Endodermal cell (in vitro differentiated cells): ENCODE data around the gene FBXL16. TPM values are rescaled to one million over a fixed set of nuclear protein-coding genes. Genes with fewer than 3 reads are reported as not detected.
"Not testable (repeated sequence)": the region's sequence is repeated elsewhere in the genome, so short reads cannot be mapped to it uniquely, and the experiment has no call there.

ENCODE experiments used
- DNase-seq: peaks from one replicate; pipeline ENCODE4 v3.0.0-alpha.2; 2017
- H3K27ac ChIP-seq: 2 replicates; pipeline ENCODE4 v1.5.1; 2013; ENCODE audit warnings: mild to moderate bottlenecking, low read depth, low read length, moderate library complexity
- H3K27me3 ChIP-seq: 2 replicates; pipeline ENCODE4 v1.6.1; 2013; ENCODE audit warnings: mild to moderate bottlenecking, low read length, moderate library complexity; ENCODE audit not compliant: insufficient read depth, control insufficient read depth, poor library complexity, severe bottlenecking
- H3K36me3 ChIP-seq: 2 replicates; pipeline ENCODE4 v1.7.0; 2013; ENCODE audit warnings: mild to moderate bottlenecking, low read length, moderate library complexity; ENCODE audit not compliant: control insufficient read depth, insufficient read depth
- H3K4me1 ChIP-seq: one replicate; pipeline ENCODE4 v1.7.0; 2013; ENCODE audit warnings: low read length; ENCODE audit not compliant: control insufficient read depth, insufficient read depth
- H3K4me3 ChIP-seq: 2 replicates; pipeline ENCODE4 v1.5.1; 2013; ENCODE audit warnings: mild to moderate bottlenecking, low read length, moderate library complexity
- H3K9ac ChIP-seq: 2 replicates; pipeline ENCODE4 v1.6.1; 2013; ENCODE audit warnings: mild to moderate bottlenecking, low read length, moderate library complexity; ENCODE audit not compliant: poor library complexity, severe bottlenecking; ENCODE audit errors: extremely low read depth
- H3K9me3 ChIP-seq: 2 replicates; pipeline ENCODE4 v1.6.1; 2013; ENCODE audit warnings: mild to moderate bottlenecking, low read length, moderate library complexity; ENCODE audit not compliant: control insufficient read depth
- H3K27ac Mint-ChIP-seq: 2 replicates; pipeline ENCODE4 v1.8.0; 2020; ENCODE audit warnings: mixed read lengths
- H3K27me3 Mint-ChIP-seq: 2 replicates; pipeline ENCODE4 v1.8.0; 2021; ENCODE audit warnings: mild to moderate bottlenecking, mixed read lengths; ENCODE audit not compliant: insufficient read depth
- H3K36me3 Mint-ChIP-seq: 2 replicates; pipeline ENCODE4 v1.8.0; 2020; ENCODE audit warnings: low read depth, mixed read lengths
- H3K4me1 Mint-ChIP-seq: 2 replicates; pipeline ENCODE4 v1.8.0; 2020; ENCODE audit warnings: mixed read lengths
- H3K4me3 Mint-ChIP-seq: 2 replicates; pipeline ENCODE4 v1.8.0; 2020; ENCODE audit warnings: mild to moderate bottlenecking, moderate library complexity, mixed read lengths
- H3K9me3 Mint-ChIP-seq: 2 replicates; pipeline ENCODE4 v1.8.0; 2020; ENCODE audit warnings: mild to moderate bottlenecking, mixed read lengths
- WGBS, 2 experiments: methylation state at CpG; one replicate each; pipeline versions ENCODE4 v1.1.5 to v1.1.7; 2013; ENCODE audit warnings: missing lambda C conversion rate in 2 of 2, mixed read lengths in 1 of 2; ENCODE audit not compliant: insufficient coverage in 1 of 2, insufficient read length in 1 of 2; 5-methylcytosine and 5-hydroxymethylcytosine counted together
- total RNA-seq, 2 donors: library from RNA; stranded (reverse); fragmentation: NEBNext Ultra II Directional in 1 of 2; extraction: Animal tissue kit (Norgen Biotek cat#: 25700) in 1 of 2; gene quantifications; 2 replicates in 1 of 2; 3 replicates in 1 of 2; pipeline ENCODE4 v1.2.1, GENCODE V29; 2021
- TF ChIP-seq, protein P1 (sequence below): fragments of 200-600 bp; sonication (generic); conservative IDR thresholded peaks from 2 replicates; pipeline ENCODE4 v1.5.0; 2021; ENCODE audit warnings: antibody characterized with exemption, mild to moderate bottlenecking

The FBXL16 gene
- total RNA-seq, 2 donors from 2014 or later: 0.38 to 2.2 TPM

DNA sequence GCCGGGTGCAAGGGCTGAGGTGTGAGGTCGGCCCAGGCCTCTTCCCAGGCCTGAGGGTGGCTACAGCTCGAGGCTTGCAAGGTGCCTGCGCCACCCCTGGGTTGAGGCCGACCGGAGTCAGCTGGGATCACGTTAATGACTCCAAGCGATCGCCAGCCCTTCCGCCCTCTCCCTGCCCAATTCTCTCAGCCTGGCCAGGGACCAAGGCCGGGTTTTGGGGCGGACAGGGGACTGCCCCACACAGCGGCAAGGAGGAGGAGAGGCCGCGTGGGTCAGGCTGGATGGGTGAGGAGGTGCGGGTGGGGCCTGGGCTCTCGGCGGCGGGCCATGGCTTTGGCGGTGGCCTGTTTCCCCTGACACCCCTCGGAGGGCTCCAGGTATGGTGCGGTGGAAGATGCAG lies 12.2 kb downstream of the FBXL16 start:
- H3K9me3 Mint-ChIP-seq: no peaks in the 10 kb centered on the region
- H3K27me3 Mint-ChIP-seq: peaks cover 73% of the 10 kb centered on the region
- peaks cover 75% of the 10 kb centered on the region for H3K27me3 ChIP-seq
- no peaks in the 10 kb centered on the region for H3K36me3 ChIP-seq
- no peak overlapping the region for H3K27ac ChIP-seq
- 41 to 49% methylated on average over 12 to 22 of the region's 22 CpGs for WGBS, 2 experiments
- peaks cover 5% of the 10 kb centered on the region for H3K4me1 ChIP-seq
- TF ChIP-seq, protein P1, sequence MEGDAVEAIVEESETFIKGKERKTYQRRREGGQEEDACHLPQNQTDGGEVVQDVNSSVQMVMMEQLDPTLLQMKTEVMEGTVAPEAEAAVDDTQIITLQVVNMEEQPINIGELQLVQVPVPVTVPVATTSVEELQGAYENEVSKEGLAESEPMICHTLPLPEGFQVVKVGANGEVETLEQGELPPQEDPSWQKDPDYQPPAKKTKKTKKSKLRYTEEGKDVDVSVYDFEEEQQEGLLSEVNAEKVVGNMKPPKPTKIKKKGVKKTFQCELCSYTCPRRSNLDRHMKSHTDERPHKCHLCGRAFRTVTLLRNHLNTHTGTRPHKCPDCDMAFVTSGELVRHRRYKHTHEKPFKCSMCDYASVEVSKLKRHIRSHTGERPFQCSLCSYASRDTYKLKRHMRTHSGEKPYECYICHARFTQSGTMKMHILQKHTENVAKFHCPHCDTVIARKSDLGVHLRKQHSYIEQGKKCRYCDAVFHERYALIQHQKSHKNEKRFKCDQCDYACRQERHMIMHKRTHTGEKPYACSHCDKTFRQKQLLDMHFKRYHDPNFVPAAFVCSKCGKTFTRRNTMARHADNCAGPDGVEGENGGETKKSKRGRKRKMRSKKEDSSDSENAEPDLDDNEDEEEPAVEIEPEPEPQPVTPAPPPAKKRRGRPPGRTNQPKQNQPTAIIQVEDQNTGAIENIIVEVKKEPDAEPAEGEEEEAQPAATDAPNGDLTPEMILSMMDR: no peak
- H3K9ac ChIP-seq: no peak overlapping the region
- H3K27ac Mint-ChIP-seq: no peak overlapping the region
- no peaks in the 10 kb centered on the region for H3K36me3 Mint-ChIP-seq
- no peaks in the 10 kb centered on the region for H3K9me3 ChIP-seq
- no peaks in the 10 kb centered on the region for H3K4me1 Mint-ChIP-seq
- no peak for DNase-seq
- H3K4me3 Mint-ChIP-seq: peak overlapping the region; percentile 25
- H3K4me3 ChIP-seq: no peak overlapping the region

DNA sequence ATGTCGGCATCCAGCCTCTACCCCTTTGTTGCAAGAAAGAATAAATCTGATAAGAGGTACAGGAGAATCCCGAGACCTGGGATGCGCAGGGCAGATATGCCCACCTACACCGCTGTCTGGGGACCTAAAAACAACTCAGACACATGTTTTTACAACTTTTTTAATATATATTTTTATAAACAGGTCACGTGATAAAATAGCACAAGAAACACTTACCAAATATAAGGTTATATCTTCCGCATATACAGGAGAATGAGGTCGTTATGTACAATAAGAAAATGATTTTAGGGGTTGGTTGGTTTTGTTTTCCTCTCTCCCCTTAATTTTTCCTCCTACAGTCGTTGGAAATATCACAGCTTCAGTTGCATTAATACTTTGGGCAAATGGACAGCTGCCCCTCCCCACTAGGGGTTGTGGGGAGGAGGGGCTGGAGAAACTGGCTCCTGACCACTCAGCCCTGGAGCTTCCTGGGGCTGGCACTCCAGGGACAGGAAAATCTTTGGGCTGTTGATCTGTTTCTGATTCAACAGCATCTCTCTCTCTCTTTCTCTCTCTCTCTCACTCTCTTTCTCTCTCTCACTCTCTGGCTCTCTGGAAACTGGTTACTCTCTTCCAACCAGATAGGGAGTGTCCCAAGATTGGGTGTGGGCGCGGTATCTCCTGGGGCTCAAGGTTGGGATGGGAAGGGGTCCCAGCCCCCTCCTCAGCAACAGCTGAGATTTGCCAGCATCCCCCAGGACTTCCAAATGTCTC lies 13.1 kb downstream of the FBXL16 start:
- H3K9me3 Mint-ChIP-seq: no peaks in the 10 kb centered on the region
- H3K36me3 Mint-ChIP-seq: no peaks in the 10 kb centered on the region
- Histone ChIP-seq H3K4me3 (no peak overlapping the region), H3K27ac (no peak overlapping the region), H3K4me1 (peaks cover 5% of the 10 kb centered on the region), H3K36me3 (no peaks in the 10 kb centered on the region), H3K9ac (no peak overlapping the region), H3K27me3 (peaks cover 66% of the 10 kb centered on the region), H3K9me3 (no peaks in the 10 kb centered on the region)
- TF ChIP-seq, protein P1: no peak
- no peak overlapping the region for H3K4me3 Mint-ChIP-seq
- no peaks in the 10 kb centered on the region for H3K4me1 Mint-ChIP-seq
- WGBS, 2 experiments: 86 to 87% methylated on average over 4 to 7 of the region's 10 CpGs
- no peak for DNase-seq
- H3K27ac Mint-ChIP-seq: no peak overlapping the region
- peaks cover 65% of the 10 kb centered on the region for H3K27me3 Mint-ChIP-seq

DNA sequence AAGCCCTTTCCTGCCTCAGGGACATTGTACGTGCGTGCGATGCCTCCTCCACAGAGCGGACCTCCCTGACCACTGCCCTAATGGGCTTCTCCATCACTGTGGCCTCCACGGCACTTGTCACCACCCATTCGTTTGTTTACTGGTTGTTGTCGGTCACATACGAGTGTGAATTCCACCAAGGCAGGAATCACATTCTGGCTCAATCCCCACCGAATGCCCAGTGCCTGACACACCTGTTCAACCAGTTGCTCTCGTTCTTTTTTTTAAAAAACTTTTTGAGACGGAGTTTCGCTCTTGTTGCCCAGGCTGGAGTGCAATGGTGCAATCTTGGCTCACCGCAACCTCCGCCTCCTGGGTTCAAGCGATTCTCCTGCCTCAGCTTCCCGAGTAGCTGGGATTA lies 14.4 kb downstream of the FBXL16 start:
- H3K4me1 ChIP-seq, H3K36me3 Mint-ChIP-seq, H3K9me3 ChIP-seq, H3K4me1 Mint-ChIP-seq, H3K27ac ChIP-seq, H3K4me3 ChIP-seq, H3K27ac Mint-ChIP-seq, DNase-seq, H3K9ac ChIP-seq, H3K36me3 ChIP-seq, H3K9me3 Mint-ChIP-seq: not testable (repeated sequence)
- 91% methylated on average over 8 to 16 of the region's 16 CpGs for WGBS, 2 experiments
- H3K27me3 ChIP-seq: peaks cover 56% of the 10 kb centered on the region
- H3K4me3 Mint-ChIP-seq: peak overlapping the region; percentile 80
- peaks cover 54% of the 10 kb centered on the region for H3K27me3 Mint-ChIP-seq
